ENCODE data around the gene NECAB2. TPM values are rescaled to one million over a fixed set of nuclear protein-coding genes. Genes with fewer than 3 reads are reported as not detected.
A peak's percentile ranks its signal among the peaks of the same experiment; 100 is the strongest.

NECAB2 gene
- total and polyA plus RNA-seq, 2 donors (not counting 1 experiment from before 2014, with no cell fraction given) = 0.03 to 0.17 TPM

DNA sequence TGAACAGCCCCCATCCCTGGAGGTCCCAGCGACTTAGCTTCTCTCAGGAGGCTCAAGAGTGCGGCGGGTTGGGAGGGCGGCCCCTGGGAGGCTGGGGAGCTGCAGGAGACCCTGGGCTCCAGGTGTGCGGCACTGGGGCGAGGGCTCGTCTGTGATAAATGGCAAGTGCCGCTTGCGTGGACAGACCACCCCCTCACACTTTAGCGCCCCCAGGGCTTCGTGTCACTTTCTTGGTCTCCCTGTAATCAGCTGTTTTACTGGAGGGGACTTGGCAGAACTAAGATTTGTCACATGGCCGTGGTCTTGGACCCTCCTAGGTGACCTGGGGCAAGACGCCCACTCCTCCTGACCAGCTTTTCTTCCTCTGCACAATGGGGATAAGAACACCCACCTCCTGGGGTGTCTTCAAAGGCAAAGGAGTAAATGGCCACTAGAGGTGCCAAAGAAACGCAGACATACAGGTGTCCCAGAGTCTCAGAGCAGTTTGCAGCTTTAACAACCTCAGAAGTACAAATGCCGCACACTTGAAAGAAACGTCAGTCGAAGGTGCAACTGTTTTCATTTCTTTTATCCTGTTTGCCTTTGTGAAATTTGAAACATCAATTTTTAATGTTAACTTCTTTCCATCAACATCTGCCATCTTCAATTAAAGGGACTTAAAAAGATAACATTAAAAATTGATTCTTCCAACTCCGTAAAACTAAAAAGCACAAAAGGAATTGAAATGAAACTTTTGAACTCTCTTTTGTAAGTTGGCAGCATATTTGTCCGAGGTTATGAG, 14.1 kb upstream of the NECAB2 start:
- H3K9ac ChIP-seq (ENCODE audit: insufficient read depth, low read length) = peak overlapping the region; percentile 81
- no peaks in the 10 kb centered on the region for H4K20me1 ChIP-seq (ENCODE audit: control insufficient read depth, extremely low read depth, insufficient read depth, low read length)
- peaks cover 18% of the 10 kb centered on the region for H3K4me1 ChIP-seq (ENCODE audit: control insufficient read depth, extremely low read depth, insufficient read depth, low read length)
- H2AFZ ChIP-seq (ENCODE audit: low read length) = no peak overlapping the region
- H3K4me2 ChIP-seq (ENCODE audit: extremely low read depth, insufficient read depth, low read length) = peak overlapping the region; percentile 98
- no peaks in the 10 kb centered on the region for H3K9me3 ChIP-seq (ENCODE audit: control insufficient read depth, insufficient read depth, low read depth, low read length)
- TF ChIP-seq EZH2 (IDR thresholded peaks at IDR 0.05; ENCODE audit: low read length, missing control alignments) = no peak
- TF ChIP-seq, protein P1, sequence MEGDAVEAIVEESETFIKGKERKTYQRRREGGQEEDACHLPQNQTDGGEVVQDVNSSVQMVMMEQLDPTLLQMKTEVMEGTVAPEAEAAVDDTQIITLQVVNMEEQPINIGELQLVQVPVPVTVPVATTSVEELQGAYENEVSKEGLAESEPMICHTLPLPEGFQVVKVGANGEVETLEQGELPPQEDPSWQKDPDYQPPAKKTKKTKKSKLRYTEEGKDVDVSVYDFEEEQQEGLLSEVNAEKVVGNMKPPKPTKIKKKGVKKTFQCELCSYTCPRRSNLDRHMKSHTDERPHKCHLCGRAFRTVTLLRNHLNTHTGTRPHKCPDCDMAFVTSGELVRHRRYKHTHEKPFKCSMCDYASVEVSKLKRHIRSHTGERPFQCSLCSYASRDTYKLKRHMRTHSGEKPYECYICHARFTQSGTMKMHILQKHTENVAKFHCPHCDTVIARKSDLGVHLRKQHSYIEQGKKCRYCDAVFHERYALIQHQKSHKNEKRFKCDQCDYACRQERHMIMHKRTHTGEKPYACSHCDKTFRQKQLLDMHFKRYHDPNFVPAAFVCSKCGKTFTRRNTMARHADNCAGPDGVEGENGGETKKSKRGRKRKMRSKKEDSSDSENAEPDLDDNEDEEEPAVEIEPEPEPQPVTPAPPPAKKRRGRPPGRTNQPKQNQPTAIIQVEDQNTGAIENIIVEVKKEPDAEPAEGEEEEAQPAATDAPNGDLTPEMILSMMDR (conservative IDR thresholded peaks at IDR 0.05 in 1 of 2, IDR thresholded peaks at IDR 0.05 in 1 of 2; ENCODE audit: low read depth in 1 of 2, low read length in 2 of 2) = peak; percentile 29 to 60
- peaks cover 5% of the 10 kb centered on the region for H3K36me3 ChIP-seq (ENCODE audit: control insufficient read depth, insufficient read depth, low read length)
- peak overlapping the region; percentile 67 to 83 (median 76) for H3K4me3 ChIP-seq (replicated peaks in 1 of 4; ENCODE audit: control extremely low read depth in 1 of 4, insufficient read depth in 1 of 4, low read depth in 3 of 4, low read length in 4 of 4)
- H3K27me3 ChIP-seq (ENCODE audit: control insufficient read depth, insufficient read depth, low read length) = no peaks in the 10 kb centered on the region
- peaks cover 4% of the 10 kb centered on the region for H3K79me2 ChIP-seq (ENCODE audit: control insufficient read depth, insufficient read depth, low read length)
- peak overlapping the region; percentile 85 for H3K27ac ChIP-seq (ENCODE audit: insufficient read depth, low read length)
- peak; percentile 23 to 44 for DNase-seq (ENCODE audit: low read depth in 2 of 2)

DNA sequence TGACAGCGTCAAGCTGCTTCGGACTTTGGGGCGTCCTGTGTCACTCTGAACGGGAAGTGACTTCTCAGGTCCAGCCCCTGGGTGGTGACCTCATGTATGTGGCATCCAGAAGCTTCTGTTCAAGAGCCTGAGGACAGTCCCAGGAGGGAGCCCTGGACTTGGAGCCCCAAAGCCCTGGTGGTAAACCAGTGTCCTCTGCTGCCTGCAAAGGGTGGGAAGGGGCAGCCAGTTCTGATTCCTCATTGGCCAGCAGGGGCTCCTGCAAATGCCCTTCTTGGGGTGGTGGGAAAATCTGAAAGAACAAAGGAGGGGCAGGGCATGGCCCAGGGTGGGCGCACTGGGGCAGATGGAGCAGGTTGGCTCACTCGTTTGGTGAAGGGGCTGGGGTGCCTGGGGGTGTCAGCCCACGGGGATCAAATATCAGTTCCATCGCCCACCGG, 13.4 kb upstream of the NECAB2 start:
- Histone ChIP-seq H3K27me3 (ENCODE audit: control insufficient read depth, insufficient read depth, low read length) (no peaks in the 10 kb centered on the region), H3K4me1 (ENCODE audit: control insufficient read depth, extremely low read depth, insufficient read depth, low read length) (peaks cover 18% of the 10 kb centered on the region), H3K27ac (ENCODE audit: insufficient read depth, low read length) (peak overlapping the region; percentile 2), H3K36me3 (ENCODE audit: control insufficient read depth, insufficient read depth, low read length) (peaks cover 7% of the 10 kb centered on the region), H3K4me3 (replicated peaks in 1 of 4; ENCODE audit: control extremely low read depth in 1 of 4, insufficient read depth in 1 of 4, low read depth in 3 of 4, low read length in 4 of 4) (peak overlapping the region; percentile 19 to 83 (median 76)), H3K79me2 (ENCODE audit: control insufficient read depth, insufficient read depth, low read length) (peaks cover 4% of the 10 kb centered on the region), H2AFZ (ENCODE audit: low read length) (no peak overlapping the region), H3K4me2 (ENCODE audit: extremely low read depth, insufficient read depth, low read length) (peak overlapping the region; percentile 98), H3K9ac (ENCODE audit: insufficient read depth, low read length) (no peak overlapping the region), H4K20me1 (ENCODE audit: control insufficient read depth, extremely low read depth, insufficient read depth, low read length) (no peaks in the 10 kb centered on the region), H3K9me3 (ENCODE audit: control insufficient read depth, insufficient read depth, low read depth, low read length) (no peaks in the 10 kb centered on the region)
- peak; percentile 33 to 62 for DNase-seq (ENCODE audit: low read depth in 2 of 2)
- no peak for TF ChIP-seq EZH2 (IDR thresholded peaks at IDR 0.05; ENCODE audit: low read length, missing control alignments)
- TF ChIP-seq, protein P1 (conservative IDR thresholded peaks at IDR 0.05 in 1 of 2, IDR thresholded peaks at IDR 0.05 in 1 of 2; ENCODE audit: low read depth in 1 of 2, low read length in 2 of 2) = no peak

DNA sequence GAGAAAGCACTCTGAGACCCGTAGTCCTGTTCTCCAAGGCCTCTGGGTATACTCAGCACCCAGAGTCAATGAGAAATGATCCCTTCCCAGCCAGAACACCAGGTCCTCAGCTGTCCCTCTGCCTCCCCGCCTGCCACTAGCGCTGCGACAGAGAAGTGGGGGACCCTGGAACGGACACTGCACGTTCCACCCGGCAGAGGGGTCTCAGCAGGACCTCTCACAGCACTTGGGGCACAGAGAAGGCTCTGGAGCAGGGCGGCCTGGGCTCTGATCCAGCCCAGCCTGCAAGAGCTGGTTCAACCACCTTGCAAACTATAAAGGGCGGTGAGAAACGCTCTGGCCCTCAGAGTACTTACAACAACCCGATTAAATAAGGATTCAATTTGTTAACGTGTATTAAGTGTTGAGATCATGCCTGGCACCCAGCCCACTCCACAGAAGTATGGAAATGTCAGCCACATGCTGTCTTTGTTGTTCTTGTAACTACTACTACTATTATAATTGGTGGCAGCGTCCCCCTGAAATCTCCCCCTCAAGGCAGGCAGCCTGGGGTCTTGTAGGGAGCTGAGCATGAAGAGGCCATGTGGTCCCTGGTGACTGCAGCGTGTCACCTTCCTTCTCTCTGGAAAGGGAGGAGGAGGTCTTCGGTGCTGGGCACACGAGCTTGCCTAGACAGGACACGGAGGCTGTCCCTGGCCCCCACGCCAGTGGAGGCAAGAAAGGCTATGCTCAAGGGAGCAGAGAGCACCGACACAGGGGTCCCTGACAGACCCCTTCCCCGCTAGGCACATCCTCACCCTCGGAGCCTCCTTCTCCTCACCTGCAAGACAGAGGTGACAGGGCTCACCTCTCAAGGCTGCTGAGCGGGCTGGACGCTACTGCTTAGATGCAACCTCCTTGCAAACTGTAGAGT, 12.6 kb upstream of the NECAB2 start:
- DNase-seq (ENCODE audit: low read depth in 2 of 2) = peak; percentile 52 to 54
- no peaks in the 10 kb centered on the region for H4K20me1 ChIP-seq (ENCODE audit: control insufficient read depth, extremely low read depth, insufficient read depth, low read length)

More for the DNA sequence above, 12.6 kb upstream of the NECAB2 start:
- H3K27me3 ChIP-seq (ENCODE audit: control insufficient read depth, insufficient read depth, low read length) = no peaks in the 10 kb centered on the region
- H3K79me2 ChIP-seq (ENCODE audit: control insufficient read depth, insufficient read depth, low read length) = peaks cover 4% of the 10 kb centered on the region
- peaks cover 8% of the 10 kb centered on the region for H3K36me3 ChIP-seq (ENCODE audit: control insufficient read depth, insufficient read depth, low read length)
- no peak overlapping the region for H3K27ac ChIP-seq (ENCODE audit: insufficient read depth, low read length)
- no peak overlapping the region for H3K9ac ChIP-seq (ENCODE audit: insufficient read depth, low read length)
- H3K4me3 ChIP-seq (replicated peaks in 1 of 4; ENCODE audit: control extremely low read depth in 1 of 4, insufficient read depth in 1 of 4, low read depth in 3 of 4, low read length in 4 of 4) = peak overlapping the region in 1 of 4 experiments; percentile 83
- H3K9me3 ChIP-seq (ENCODE audit: control insufficient read depth, insufficient read depth, low read depth, low read length) = no peaks in the 10 kb centered on the region
- peaks cover 18% of the 10 kb centered on the region for H3K4me1 ChIP-seq (ENCODE audit: control insufficient read depth, extremely low read depth, insufficient read depth, low read length)
- TF ChIP-seq, protein P1 (conservative IDR thresholded peaks at IDR 0.05 in 1 of 2, IDR thresholded peaks at IDR 0.05 in 1 of 2; ENCODE audit: low read depth in 1 of 2, low read length in 2 of 2) = no peak
- no peak for TF ChIP-seq EZH2 (IDR thresholded peaks at IDR 0.05; ENCODE audit: low read length, missing control alignments)
- H2AFZ ChIP-seq (ENCODE audit: low read length) = no peak overlapping the region
- peak overlapping the region; percentile 9 for H3K4me2 ChIP-seq (ENCODE audit: extremely low read depth, insufficient read depth, low read length)

Measured in fibroblast of lung (primary cell).